GM12878 (cell line): ENCODE measurements around the gene PDE11A. TPM values are rescaled to one million over a fixed set of nuclear protein-coding genes. Genes with fewer than 3 reads are reported as not detected.

ENCODE experiments used
- ATAC-seq: fragments of 200-7000 bp; cut with Tn5 transposase; 3 replicates; pipeline ENCODE4 v1.9.1; 2020; ENCODE audit warnings: mild to moderate bottlenecking, moderate library complexity
- BruUV-seq: library from RNA; stranded (reverse); fragments of 400-500 nt; replicated peaks from 2 replicates; lab custom pipeline; 2021; lab: Mats Ljungman, UMichigan
- CTCF ChIA-PET: fragments of 300-600 bp; sonication (Branson Sonifier 250); formaldehyde crosslinking; extraction: SDS; loops from one replicate; lab custom pipeline; 2021; ENCODE audit warnings: inconsistent platforms; lab: Yijun Ruan, JAX
- POLR2A ChIA-PET: fragments of 350-600 bp; formaldehyde crosslinking; extraction: SDS; loops from one replicate; lab custom pipeline; 2021; ENCODE audit warnings: inconsistent platforms; lab: Charles Lee
- RAD21 ChIA-PET: fragments of 300-600 bp; sonication (Branson Sonifier 250); formaldehyde crosslinking; loops from one replicate; lab custom pipeline; 2023; ENCODE audit warnings: antibody characterized with exemption; ENCODE audit not compliant: unreplicated experiment; lab: Charles Lee
- SMC1A ChIA-PET: fragments of 300-600 bp; sonication (Branson Sonifier 250); formaldehyde crosslinking; loops from one replicate; lab custom pipeline; 2023; ENCODE audit not compliant: unreplicated experiment, uncharacterized antibody; lab: Charles Lee
- DNase-seq: peaks from one replicate; pipeline ENCODE4 v3.0.0-alpha.2; 2011; ENCODE audit warnings: low read depth, low spot score
- FAIRE-seq: peaks from 3 replicates; lab custom pipeline; 2011; peaks lifted over from hg19 to GRCh38; lab: Jason Lieb, UNC
- H2AFZ ChIP-seq: 2 replicates; pipeline ENCODE4 v1.6.0; 2011; ENCODE audit warnings: low read depth, low read length, control low read depth; ENCODE audit not compliant: control insufficient read depth
- H3K27ac ChIP-seq: 2 replicates; pipeline ENCODE4 v1.5.1; 2011; ENCODE audit warnings: control low read depth; ENCODE audit not compliant: control insufficient read depth, insufficient read depth
- H3K27me3 ChIP-seq, 2 experiments: replicated peaks in 1 of 2; 2 replicates each; pipeline versions ENCODE4 v1.6.0 to v1.6.1; 2011; ENCODE audit warnings: low read length in 1 of 2; ENCODE audit not compliant: control insufficient read depth in 2 of 2, insufficient read depth in 2 of 2
- H3K36me3 ChIP-seq, 2 experiments: 2 replicates each; pipeline ENCODE4 v1.5.1; 2011; ENCODE audit warnings: low read length in 1 of 2; ENCODE audit not compliant: control insufficient read depth in 2 of 2, insufficient read depth in 2 of 2
- H3K4me1 ChIP-seq: 2 replicates; pipeline ENCODE4 v1.6.1; 2011; ENCODE audit warnings: mild to moderate bottlenecking, low read length, moderate library complexity, mixed read lengths; ENCODE audit not compliant: control insufficient read depth, insufficient read depth
- H3K4me2 ChIP-seq: 2 replicates; pipeline ENCODE4 v1.6.0; 2011; ENCODE audit warnings: control low read depth; ENCODE audit not compliant: control insufficient read depth, insufficient read depth
- H3K4me3 ChIP-seq: fragments of 200-600 bp; sonication (generic); 2 replicates; pipeline ENCODE4 v1.5.1; 2016
- H3K79me2 ChIP-seq: 2 replicates; pipeline ENCODE4 v1.6.0; 2011; ENCODE audit warnings: low read length; ENCODE audit not compliant: control insufficient read depth, insufficient read depth
- H3K9ac ChIP-seq: 2 replicates; pipeline ENCODE4 v1.8.0; 2011; ENCODE audit warnings: low read length, control low read depth, mixed read lengths; ENCODE audit not compliant: control insufficient read depth, insufficient read depth
- H3K9me3 ChIP-seq: replicated peaks from 3 replicates; pipeline ENCODE4 v1.5.1; 2011; ENCODE audit warnings: mild to moderate bottlenecking, low read length; ENCODE audit not compliant: control insufficient read depth, insufficient read depth
- H4K20me1 ChIP-seq: 2 replicates; pipeline ENCODE4 v1.6.0; 2011; ENCODE audit not compliant: control insufficient read depth, insufficient read depth
- BACH1 ChIP-seq: fragments of 450-650 bp; IDR thresholded peaks from 2 replicates; pipeline ENCODE4 v1.6.1; 2017; ENCODE audit warnings: mild to moderate bottlenecking, borderline replicate concordance
- CEBPB ChIP-seq, 2 experiments: fragments of 150-350 bp in 1 of 2; IDR thresholded peaks; 2 replicates each; pipeline ENCODE4 v1.6.1; 2012 to 2014; ENCODE audit warnings: low read depth in 2 of 2, low read length in 2 of 2, borderline replicate concordance in 1 of 2, inconsistent platforms in 1 of 2
- EED ChIP-seq: sonication (generic); IDR thresholded peaks from 2 replicates; pipeline ENCODE4 v1.6.1; 2016; ENCODE audit warnings: antibody characterized with exemption, low read depth
- EGR1 ChIP-seq, 2 experiments: IDR thresholded peaks; 1 replicate in 1 of 2; 2 replicates in 1 of 2; pipeline ENCODE4 v1.6.1; 2011 to 2012; ENCODE audit warnings: low read depth in 2 of 2, low read length in 2 of 2, borderline replicate concordance in 1 of 2, mild to moderate bottlenecking in 1 of 2, moderate library complexity in 1 of 2
- FOXM1 ChIP-seq: IDR thresholded peaks from 2 replicates; pipeline ENCODE4 v1.6.1; 2012; ENCODE audit warnings: low read depth, mild to moderate bottlenecking, inconsistent platforms, low read length, moderate library complexity
- HCFC1 ChIP-seq: fragments of 150-350 bp; IDR thresholded peaks from 2 replicates; pipeline ENCODE4 v1.6.1; 2014; ENCODE audit warnings: low read length
- NR2C2 ChIP-seq: IDR thresholded peaks from 2 replicates; pipeline ENCODE4 v1.6.1; 2011; ENCODE audit warnings: borderline replicate concordance, low read depth; ENCODE audit not compliant: control insufficient read depth, insufficient read length
- PAX8 ChIP-seq: fragments of 450-650 bp; IDR thresholded peaks from 2 replicates; pipeline ENCODE4 v1.6.1; 2017; ENCODE audit warnings: mild to moderate bottlenecking, moderate library complexity
- POLR2AphosphoS2 ChIP-seq: IDR thresholded peaks from 2 replicates; pipeline ENCODE4 v1.6.1; 2011; ENCODE audit warnings: low read depth, mild to moderate bottlenecking, low read length, improper control_type of control experiment, moderate library complexity
- POLR2AphosphoS5 ChIP-seq: IDR thresholded peaks from 2 replicates; pipeline ENCODE4 v1.6.1; 2011; ENCODE audit warnings: mild to moderate bottlenecking, low read length, inconsistent platforms
- POU2F2 ChIP-seq: IDR thresholded peaks from 3 replicates; pipeline ENCODE4 v1.6.1; 2011; ENCODE audit warnings: low read depth, mild to moderate bottlenecking, low read length, borderline replicate concordance
- RELA ChIP-seq: fragments of 450-650 bp; IDR thresholded peaks from 2 replicates; pipeline ENCODE4 v1.8.0; 2014; ENCODE audit warnings: borderline replicate concordance; ENCODE audit not compliant: partially characterized antibody
- YY1 ChIP-seq: IDR thresholded peaks from 2 replicates; pipeline ENCODE4 v1.6.1; 2011; ENCODE audit warnings: low read depth, mild to moderate bottlenecking, low read length
- ZBED1 ChIP-seq: IDR thresholded peaks from 2 replicates; pipeline ENCODE4 v1.6.1; 2016; ENCODE audit warnings: borderline replicate concordance
- ZSCAN29 ChIP-seq: fragments of 450-650 bp; IDR thresholded peaks from 2 replicates; pipeline ENCODE4 v1.6.1; 2017; ENCODE audit warnings: mild to moderate bottlenecking, moderate library complexity
- WGBS: methylation state at CpG from one replicate; pipeline ENCODE4 v1.1.6; 2016; ENCODE audit warnings: low lambda C conversion rate; ENCODE audit not compliant: insufficient replicate concordance, insufficient coverage; ENCODE audit errors: missing lambda C conversion rate; 5-methylcytosine and 5-hydroxymethylcytosine counted together
- in situ Hi-C: fragments of 300-500 bp; cut with MboI; formaldehyde crosslinking; loops from 9 replicates; pipeline ENCODE4 v1.14.3; 2018; ENCODE audit warnings: mixed read lengths
- intact Hi-C: fragments of 100-400 bp; cut with micrococcal nuclease; formaldehyde crosslinking; loops from one replicate; pipeline ENCODE4 v1.14.2; 2022; ENCODE audit not compliant: unreplicated experiment
- polyA plus RNA-seq, 11 experiments: library from polyadenylated mRNA; depleted of rRNA in 4 of 11; unstranded in 6 of 11; stranded (reverse) in 5 of 11; fragments of >200 nt; fragmentation: Nextera tagmentation in 4 of 11; fragmentation: Illumina TruSeq in 1 of 11; extraction: Ambion mirVana in 4 of 11; extraction: Trizol in 1 of 11; gene quantifications; 1 replicate in 1 of 11; 2 replicates in 10 of 11; pipeline versions ENCODE4 v1.2.1 to v1.2.3, GENCODE V29; 2011 to 2016; ENCODE audit warnings: inconsistent platforms in 2 of 11, missing spikeins in 2 of 11, low read depth in 1 of 11
- total RNA-seq, 4 experiments: library from RNA; depleted of rRNA in 3 of 4; stranded (reverse); fragments of >200 nt in 3 of 4; fragmentation: Illumina TruSeq in 1 of 4; extraction: Trizol in 1 of 4; gene quantifications; 2 replicates each; pipeline versions ENCODE4 v1.2.1 to v1.2.3, GENCODE V29; 2013 to 2021
- TF ChIP-seq, protein P1 (sequence below): fragments of 450-650 bp; IDR thresholded peaks from 2 replicates; pipeline ENCODE4 v1.6.1; 2018; ENCODE audit warnings: borderline replicate concordance, mild to moderate bottlenecking; ENCODE audit not compliant: partially characterized antibody
- TF ChIP-seq, protein P2 (sequence below): fragments of 450-650 bp; IDR thresholded peaks from 2 replicates; pipeline ENCODE4 v1.6.1; 2016; ENCODE audit warnings: mild to moderate bottlenecking
- TF ChIP-seq, protein P3 (sequence below): fragments of 450-650 bp; conservative IDR thresholded peaks from 2 replicates; pipeline ENCODE4 v1.6.1; 2017; ENCODE audit warnings: mild to moderate bottlenecking, moderate library complexity

The PDE11A gene
- total and polyA plus RNA-seq, 10 of the 15 experiments (the other 5 are each of a cell fraction or from before 2014, with no cell fraction given): 0.01 to 0.17 (median 0.06) TPM; not detected in 5

DNA sequence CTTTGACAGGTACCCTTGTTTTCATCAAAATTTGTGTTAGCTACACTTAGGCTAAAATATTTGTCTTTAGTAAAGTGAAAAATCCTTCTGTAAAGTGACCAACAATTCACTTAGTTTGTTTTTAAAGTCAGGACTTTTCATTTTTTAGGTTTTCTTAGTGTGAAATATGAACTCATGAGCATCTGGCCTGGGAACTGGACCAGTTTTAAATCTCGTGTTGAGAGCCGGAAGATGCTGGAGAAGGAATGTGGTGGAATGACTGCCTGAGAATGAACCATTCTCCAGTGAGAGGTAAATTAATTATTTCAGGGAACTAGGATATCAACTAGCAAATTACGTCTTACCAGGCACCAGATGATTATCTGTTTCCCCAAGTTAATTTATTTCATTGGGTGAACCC, 374.3 kb downstream of the PDE11A start:
- no peaks in the 10 kb centered on the region for H3K79me2 ChIP-seq
- H3K36me3 ChIP-seq: no peaks in the 10 kb centered on the region
- no peak overlapping the region for H3K9ac ChIP-seq
- in situ Hi-C loops: no loop called here
- intact Hi-C loops: no loop called here
- TF ChIP-seq FOXM1 (no peak), POLR2AphosphoS2 (no peak), NR2C2 (no peak), PAX8 (no peak), POU2F2 (no peak), POLR2AphosphoS5 (no peak), CEBPB (IDR thresholded peaks at IDR 0.05; ENCODE audit: borderline replicate concordance in 1 of 2, low read depth in 2 of 2, low read length in 2 of 2) (no peak), EED (no peak), ZSCAN29 (no peak), BACH1 (no peak), ZBED1 (no peak), YY1 (no peak), HCFC1 (no peak), EGR1 (IDR thresholded peaks at IDR 0.05; ENCODE audit: borderline replicate concordance in 1 of 2, low read depth in 2 of 2, low read length in 2 of 2) (no peak), RELA (no peak)
- TF ChIP-seq, protein P1, sequence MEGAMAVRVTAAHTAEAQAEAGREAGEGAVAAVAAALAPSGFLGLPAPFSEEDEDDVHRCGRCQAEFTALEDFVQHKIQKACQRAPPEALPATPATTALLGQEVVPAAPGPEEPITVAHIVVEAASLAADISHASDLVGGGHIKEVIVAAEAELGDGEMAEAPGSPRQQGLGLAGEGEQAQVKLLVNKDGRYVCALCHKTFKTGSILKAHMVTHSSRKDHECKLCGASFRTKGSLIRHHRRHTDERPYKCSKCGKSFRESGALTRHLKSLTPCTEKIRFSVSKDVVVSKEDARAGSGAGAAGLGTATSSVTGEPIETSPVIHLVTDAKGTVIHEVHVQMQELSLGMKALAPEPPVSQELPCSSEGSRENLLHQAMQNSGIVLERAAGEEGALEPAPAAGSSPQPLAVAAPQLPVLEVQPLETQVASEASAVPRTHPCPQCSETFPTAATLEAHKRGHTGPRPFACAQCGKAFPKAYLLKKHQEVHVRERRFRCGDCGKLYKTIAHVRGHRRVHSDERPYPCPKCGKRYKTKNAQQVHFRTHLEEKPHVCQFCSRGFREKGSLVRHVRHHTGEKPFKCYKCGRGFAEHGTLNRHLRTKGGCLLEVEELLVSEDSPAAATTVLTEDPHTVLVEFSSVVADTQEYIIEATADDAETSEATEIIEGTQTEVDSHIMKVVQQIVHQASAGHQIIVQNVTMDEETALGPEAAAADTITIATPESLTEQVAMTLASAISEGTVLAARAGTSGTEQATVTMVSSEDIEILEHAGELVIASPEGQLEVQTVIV: no peak
- TF ChIP-seq, protein P2, sequence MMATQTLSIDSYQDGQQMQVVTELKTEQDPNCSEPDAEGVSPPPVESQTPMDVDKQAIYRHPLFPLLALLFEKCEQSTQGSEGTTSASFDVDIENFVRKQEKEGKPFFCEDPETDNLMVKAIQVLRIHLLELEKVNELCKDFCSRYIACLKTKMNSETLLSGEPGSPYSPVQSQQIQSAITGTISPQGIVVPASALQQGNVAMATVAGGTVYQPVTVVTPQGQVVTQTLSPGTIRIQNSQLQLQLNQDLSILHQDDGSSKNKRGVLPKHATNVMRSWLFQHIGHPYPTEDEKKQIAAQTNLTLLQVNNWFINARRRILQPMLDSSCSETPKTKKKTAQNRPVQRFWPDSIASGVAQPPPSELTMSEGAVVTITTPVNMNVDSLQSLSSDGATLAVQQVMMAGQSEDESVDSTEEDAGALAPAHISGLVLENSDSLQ: no peak
- TF ChIP-seq, protein P3, sequence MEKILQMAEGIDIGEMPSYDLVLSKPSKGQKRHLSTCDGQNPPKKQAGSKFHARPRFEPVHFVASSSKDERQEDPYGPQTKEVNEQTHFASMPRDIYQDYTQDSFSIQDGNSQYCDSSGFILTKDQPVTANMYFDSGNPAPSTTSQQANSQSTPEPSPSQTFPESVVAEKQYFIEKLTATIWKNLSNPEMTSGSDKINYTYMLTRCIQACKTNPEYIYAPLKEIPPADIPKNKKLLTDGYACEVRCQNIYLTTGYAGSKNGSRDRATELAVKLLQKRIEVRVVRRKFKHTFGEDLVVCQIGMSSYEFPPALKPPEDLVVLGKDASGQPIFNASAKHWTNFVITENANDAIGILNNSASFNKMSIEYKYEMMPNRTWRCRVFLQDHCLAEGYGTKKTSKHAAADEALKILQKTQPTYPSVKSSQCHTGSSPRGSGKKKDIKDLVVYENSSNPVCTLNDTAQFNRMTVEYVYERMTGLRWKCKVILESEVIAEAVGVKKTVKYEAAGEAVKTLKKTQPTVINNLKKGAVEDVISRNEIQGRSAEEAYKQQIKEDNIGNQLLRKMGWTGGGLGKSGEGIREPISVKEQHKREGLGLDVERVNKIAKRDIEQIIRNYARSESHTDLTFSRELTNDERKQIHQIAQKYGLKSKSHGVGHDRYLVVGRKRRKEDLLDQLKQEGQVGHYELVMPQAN: no peak
- no peak overlapping the region for H3K4me3 ChIP-seq
- H3K27ac ChIP-seq: no peak overlapping the region
- H3K27me3 ChIP-seq: no peaks in the 10 kb centered on the region
- ChIA-PET RAD21 (no interaction called here), CTCF (no interaction called here), POLR2A (no interaction called here), SMC1A (interaction anchor here (0.7 kb wide), 1 partner anchor 132 kb away, joined by 3 read pairs; no protein-coding TSS in a partner anchor)
- FAIRE-seq (no peak), ATAC-seq (no peak), DNase-seq (no peak)
- 41% methylated on average over 3 of the region's 3 CpGs for WGBS
- H4K20me1 ChIP-seq: no peaks in the 10 kb centered on the region
- no peak overlapping the region for H2AFZ ChIP-seq
- H3K4me2 ChIP-seq: no peak overlapping the region
- no TSS peak for BruUV-seq
- no peaks in the 10 kb centered on the region for H3K9me3 ChIP-seq
- H3K4me1 ChIP-seq: no peaks in the 10 kb centered on the region
